Kidney epithelial cell (primary cell): ENCODE measurements around the gene TRIM50. TPM values are rescaled to one million over a fixed set of nuclear protein-coding genes. Genes with fewer than 3 reads are reported as not detected.
"Not testable (repeated sequence)": the region's sequence is repeated elsewhere in the genome, so short reads cannot be mapped to it uniquely, and the experiment has no call there.

ENCODE experiments used
- DNase-seq: peaks from one replicate; pipeline ENCODE4 v3.0.0-alpha.2; 2010; ENCODE audit warnings: low read depth
- H3K27me3 ChIP-seq: 2 replicates; pipeline ENCODE4 v1.6.0; 2011; ENCODE audit warnings: low read length; ENCODE audit not compliant: control insufficient read depth, insufficient read depth
- H3K36me3 ChIP-seq: 2 replicates; pipeline ENCODE4 v1.5.1; 2011; ENCODE audit warnings: low read length; ENCODE audit not compliant: control insufficient read depth, insufficient read depth
- H3K4me3 ChIP-seq: 2 replicates; pipeline ENCODE4 v1.5.1; 2011; ENCODE audit warnings: low read depth, mild to moderate bottlenecking, control low read depth, low read length
- total RNA-seq: library from RNA; depleted of rRNA; stranded (reverse); fragments of >200 nt; gene quantifications from 2 replicates; pipeline ENCODE4 v1.2.3, GENCODE V29; 2015

TRIM50 gene
- total RNA-seq, 1 donor from 2014 or later = not detected

DNA sequence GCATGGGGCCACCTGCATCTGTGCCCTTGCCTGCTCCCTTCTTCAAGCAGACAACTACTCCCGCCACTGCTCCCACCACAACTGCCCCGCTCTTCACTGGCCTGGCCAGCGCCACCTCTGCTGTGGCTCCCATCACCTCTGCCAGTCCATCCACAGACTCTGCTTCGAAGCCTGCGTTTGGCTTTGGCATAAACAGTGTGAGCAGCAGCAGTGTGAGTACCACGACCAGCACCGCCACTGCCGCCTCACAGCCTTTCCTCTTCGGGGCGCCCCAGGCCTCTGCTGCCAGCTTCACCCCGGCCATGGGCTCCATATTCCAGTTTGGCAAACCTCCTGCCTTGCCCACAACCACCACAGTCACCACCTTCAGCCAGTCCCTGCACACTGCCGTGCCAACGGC, 30.6 kb downstream of the TRIM50 start:
- H3K27me3 ChIP-seq, H3K4me3 ChIP-seq, H3K36me3 ChIP-seq, DNase-seq: not testable (repeated sequence)

DNA sequence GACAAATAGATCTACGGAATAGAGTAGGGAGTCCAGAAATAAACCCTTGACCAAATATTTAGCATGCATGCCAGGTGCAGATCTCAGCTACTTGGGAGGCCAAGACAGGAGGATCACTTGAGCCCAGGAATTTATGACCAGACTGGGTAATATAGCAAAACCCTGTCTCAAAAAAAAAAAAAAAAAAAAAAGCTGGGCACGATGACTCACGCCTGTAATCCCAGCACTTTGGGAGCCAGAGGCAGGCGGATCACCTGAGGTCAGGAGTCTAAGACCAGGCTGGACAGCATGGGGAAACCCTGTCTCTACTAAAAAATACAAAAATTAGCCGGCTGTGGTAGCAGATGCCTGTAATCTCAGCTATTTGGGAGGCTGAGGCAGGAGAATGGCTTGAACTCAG, 50.7 kb downstream of the TRIM50 start:
- not testable (repeated sequence) for DNase-seq, H3K27me3 ChIP-seq, H3K36me3 ChIP-seq, H3K4me3 ChIP-seq

DNA sequence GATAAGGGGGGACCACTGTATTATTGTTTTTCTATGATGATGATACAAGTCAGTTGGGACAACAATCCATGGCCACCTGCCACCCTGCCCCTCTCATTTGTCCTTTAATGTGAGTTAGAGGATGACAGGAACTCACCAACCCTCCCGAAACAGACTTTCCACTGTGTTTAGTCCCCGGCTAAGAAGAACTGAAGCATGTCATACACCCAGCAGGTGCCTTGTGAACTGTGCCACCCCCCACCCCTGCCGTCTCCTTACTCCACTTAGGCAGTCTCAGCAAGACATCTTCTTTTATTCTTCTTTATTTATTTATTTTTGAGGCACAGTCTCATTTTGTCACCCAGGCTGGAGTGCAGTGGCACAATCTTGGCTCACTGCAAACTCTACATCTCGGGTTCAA, 60.1 kb downstream of the TRIM50 start:
- H3K27me3 ChIP-seq, DNase-seq, H3K36me3 ChIP-seq, H3K4me3 ChIP-seq: not testable (repeated sequence)

DNA sequence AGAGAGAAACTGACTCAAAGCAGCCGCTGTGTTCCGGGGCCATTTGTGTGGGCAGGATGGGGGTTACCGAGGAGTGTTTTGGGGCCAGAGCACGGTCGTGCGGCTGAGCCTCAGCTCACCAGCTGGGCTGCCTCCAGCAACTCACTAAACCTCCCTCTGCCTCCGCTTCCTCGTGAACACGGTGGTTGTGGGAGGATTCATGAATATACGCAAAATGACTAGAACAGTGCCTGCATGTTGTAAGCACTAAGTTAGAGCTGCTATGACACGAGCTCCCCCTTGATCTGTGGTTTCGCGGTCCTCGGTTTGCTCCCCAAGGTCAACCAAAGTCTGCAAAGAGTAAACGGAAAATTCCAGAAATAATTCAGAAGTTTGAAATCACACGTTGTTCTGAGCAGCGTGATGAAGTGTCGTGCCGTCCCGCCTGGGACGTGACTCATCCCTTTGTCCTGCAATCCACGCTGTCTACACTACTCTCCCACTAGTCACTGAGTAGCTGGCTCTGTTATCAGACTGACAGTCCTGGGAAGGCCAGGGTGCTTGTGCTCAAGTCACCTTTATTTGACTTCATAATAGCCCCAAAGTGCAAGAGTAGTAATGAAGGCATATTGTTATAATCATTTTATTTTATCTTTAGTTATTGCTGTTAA, 61.0 kb downstream of the TRIM50 start:
- H3K27me3 ChIP-seq, H3K36me3 ChIP-seq, H3K4me3 ChIP-seq, DNase-seq: not testable (repeated sequence)

Other genes with a start within 250 kb of the TRIM50 start
- not detected in 2 replicates for gene SPDYE9, start 242.0 kb downstream of the TRIM50 start, total RNA-seq
- gene NSUN5, start 19.3 kb downstream of the TRIM50 start, total RNA-seq = 63.4 and 69.6 TPM in 2 replicates
- not detected in 2 replicates for gene FKBP6, start 79 bp upstream of the TRIM50 start, total RNA-seq
- gene FZD9, start 105.7 kb upstream of the TRIM50 start, total RNA-seq = 1.5 and 1.6 TPM in 2 replicates
- gene BAZ1B, start 194.2 kb upstream of the TRIM50 start, total RNA-seq = 60.3 and 61.1 TPM in 2 replicates
- gene BCL7B, start 229.6 kb upstream of the TRIM50 start, total RNA-seq = 54.8 and 83.9 TPM in 2 replicates